GM18861 (cell line): ENCODE results near the gene SHOX.
"Not testable (repeated sequence)": the region's sequence is repeated elsewhere in the genome, so short reads cannot be mapped to it uniquely, and the experiment has no call there.

Source experiments
- ATAC-seq: cut with Tn5 transposase; IDR thresholded peaks from one replicate; pipeline ENCODE4 v1.9.1; 2021; ENCODE audit not compliant: unreplicated experiment

SHOX gene

GRCh38 chrX:630612-631496, at the start of gene SHOX:
Gene SHOX (plus strand): TSS chrX:630791. CDS start chrX:630898, 107 bp downstream.
- ATAC-seq: no peak

DNA sequence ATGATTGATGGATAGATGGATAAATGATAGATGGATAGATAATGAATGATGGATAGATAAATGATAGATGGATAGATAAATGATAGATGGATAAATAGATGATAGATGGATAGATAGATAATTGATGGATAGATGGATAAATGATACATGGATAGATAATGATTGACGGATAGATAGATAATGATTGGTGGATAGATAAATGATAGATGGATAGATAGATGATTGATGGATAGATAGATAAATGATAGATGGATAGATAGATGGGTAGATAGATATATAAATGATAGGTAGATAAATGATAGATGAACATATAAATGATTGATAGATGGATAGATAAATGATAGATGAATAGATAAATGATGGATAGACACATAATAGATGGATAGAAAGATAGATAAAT, 49.5 kb upstream of the SHOX start:
- no peak for ATAC-seq

DNA sequence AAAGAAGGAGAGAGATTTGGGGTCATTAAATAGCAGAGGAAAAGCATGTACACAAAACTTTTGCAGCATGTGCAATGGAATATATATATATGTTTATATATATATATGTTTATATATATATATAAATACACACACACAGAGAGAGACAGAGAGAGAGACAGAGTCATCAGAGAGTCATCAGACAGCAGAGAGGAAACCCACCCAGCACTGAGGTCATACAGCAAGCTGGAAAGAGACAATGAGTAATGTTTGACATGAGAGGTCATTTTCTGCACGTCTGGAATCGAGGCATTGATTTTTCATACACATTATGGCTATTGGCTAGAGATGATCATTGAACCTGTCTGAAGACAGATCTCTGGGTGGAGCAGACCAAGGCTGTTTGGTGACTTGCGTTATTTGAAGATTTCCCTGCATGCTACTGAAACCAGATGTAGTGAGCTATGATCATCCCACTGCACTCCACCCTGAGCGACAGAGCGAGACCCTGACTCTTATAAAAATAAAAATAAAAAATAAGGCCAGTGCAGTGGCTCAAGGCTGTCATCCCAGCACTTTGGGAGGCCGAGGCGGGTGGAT, 48.8 kb upstream of the SHOX start:
- ATAC-seq: no peak

GRCh38 chrX:584572-584971, 46.0 kb upstream of the SHOX start:
- ATAC-seq: no peak

- no peak for ATAC-seq
These were observed 45.3 kb upstream of the SHOX start for GRCh38 chrX:585115-585808.

DNA sequence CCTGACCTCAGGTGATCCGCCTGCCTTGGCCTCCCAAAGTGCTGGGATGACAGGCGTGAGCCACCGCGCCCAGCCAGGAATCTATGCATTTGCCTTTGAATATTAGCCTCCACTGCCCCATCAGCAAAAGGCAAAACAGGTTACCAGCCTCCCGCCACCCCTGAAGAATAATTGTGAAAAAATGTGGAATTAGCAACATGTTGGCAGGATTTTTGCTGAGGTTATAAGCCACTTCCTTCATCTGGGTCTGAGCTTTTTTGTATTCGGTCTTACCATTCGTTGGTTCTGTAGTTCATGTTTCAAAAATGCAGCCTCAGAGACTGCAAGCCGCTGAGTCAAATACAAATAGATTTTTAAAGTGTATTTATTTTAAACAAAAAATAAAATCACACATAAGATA, 44.2 kb upstream of the SHOX start:
- ATAC-seq: no peak

GRCh38 chrX:589261-589660, 41.3 kb upstream of the SHOX start:
- not testable (repeated sequence) for ATAC-seq

DNA sequence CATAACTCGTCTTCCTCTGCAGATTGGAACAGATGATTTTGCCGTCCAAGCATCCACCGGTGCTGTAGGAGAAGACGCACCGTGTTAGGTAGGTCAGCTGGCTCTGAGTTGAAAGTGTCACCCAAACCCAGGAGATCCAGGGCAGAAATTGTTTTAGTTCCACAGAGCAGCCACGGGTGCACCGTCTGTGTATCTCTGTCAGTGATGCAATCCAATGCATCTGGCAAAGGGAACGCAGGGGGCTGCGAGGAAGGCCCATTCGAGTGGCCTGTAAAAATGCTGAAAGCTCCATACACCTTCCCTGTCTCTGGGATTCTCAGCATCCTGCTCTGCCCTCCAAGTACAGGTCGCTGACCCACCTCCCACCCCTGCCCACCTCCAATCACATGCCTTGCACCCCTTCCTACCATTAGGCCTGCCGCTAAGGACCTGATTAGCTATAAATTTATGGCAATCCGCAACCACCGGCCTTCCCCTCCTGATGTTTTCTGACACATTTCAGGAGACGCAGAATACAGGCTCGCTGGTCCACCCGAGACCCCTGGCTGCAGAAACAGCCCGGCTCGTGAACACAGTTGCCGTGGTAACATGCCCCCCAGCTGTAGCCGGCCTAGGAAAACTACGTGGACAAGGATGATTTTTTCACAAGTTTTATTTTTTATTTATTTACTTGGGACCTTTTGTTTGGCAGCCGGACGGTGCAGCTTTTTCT, 39.7 kb upstream of the SHOX start:
- ATAC-seq: no peak

DNA sequence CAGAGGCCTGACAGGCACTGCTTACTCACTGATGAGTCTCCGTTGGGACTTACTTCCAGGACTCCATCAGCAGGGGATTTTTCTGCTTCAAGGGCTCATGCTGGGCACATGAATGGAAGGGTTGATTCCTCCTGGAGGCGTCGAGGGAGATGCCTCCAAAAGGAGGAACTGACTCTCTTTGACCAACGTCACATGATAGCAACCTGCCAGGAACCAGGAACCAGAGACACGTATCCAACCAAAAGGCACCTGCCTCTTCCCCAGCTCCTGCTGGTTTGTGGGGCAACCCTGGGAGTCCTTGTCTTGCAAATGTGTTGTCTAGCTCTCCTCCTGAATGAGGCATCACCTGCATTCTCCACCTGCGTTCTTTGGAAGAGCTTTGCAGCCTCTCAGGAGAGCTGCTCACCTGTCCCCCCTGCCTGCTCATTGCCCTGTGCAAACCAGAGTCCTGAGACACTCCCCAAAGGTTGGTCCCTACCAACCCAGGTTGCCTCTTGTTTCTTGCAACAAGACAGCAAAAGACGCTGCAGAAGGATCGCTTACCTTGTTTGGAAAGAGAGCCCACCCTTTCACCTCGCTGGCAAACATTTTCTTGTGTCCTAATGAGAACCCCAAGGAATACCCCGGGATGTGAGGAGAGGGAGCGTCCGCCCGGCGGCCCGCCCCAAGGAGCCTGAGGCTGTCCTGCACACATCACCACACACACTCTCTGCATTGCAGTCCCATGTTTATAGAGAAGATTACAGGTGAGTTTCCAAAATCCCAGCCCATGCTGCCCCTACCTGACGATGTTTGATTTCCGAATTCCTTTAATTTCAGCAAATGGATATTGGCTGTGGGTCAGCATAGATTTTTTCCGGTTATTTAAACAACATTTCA, 30.5 kb upstream of the SHOX start:
- no peak for ATAC-seq

GRCh38 chrX:603029-603428, 27.6 kb upstream of the SHOX start:
- ATAC-seq: not testable (repeated sequence)

DNA sequence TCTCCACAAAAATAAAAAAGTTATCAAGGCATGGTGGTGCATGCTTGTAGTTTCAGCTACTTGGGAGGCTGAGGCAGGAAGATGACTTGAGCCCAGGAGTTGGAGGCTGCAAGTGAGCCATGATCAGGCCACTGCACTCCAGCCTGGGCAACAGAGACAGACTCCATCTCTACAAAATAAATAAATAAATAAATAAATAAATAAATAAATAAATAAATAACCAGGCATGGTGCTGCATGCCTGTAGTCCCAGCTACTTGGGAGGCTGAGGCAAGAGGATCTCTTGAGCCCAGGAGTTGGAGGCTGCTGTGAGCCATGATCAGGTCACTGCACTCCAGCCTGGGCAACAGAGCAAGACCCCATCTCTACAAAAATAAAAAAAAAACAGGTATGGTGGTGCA, 26.0 kb upstream of the SHOX start:
- ATAC-seq: not testable (repeated sequence)

DNA sequence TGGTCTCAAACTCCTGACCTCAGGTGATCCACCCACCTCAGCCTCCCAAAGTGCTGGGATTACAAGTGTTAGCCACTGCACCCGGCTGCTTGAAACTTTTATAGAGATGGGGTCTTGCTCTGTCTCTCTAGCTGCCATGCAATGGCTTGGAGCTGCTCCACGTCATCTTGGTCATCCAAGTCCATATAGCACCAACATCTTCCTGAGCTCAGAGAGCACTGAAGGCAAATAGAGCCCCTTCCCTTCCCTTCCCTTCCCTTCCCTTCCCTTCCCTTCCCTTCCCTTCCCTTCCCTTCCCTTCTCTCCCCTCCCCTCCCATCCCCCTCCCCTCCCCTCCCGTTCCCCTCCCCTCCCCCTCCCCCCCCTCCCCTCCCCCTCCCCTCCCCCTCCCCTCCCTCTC, 22.5 kb upstream of the SHOX start:
- ATAC-seq: not testable (repeated sequence)

GRCh38 chrX:614136-614535, 16.5 kb upstream of the SHOX start:
- no peak for ATAC-seq

DNA sequence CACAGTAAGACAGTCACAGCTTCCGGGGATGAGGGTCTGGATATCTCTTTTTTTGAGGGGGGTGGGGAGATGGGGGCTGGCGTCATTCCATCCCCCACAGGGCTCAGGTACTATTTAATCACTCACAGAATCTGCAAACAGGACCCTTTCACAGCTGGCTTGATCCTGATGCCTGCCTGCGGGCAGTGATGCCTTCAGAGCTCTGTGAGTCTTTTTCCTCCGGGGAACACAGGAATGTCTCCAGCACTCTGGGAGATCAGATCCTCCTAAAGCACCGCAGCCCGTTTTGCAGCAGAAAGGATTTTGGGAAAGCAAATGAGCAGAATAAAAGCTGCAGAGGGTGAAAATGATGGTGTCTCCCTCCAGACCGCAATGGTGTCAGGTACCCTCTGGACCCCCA, 13.2 kb upstream of the SHOX start:
- no peak for ATAC-seq

- ATAC-seq: no peak
These were observed 12.7 kb upstream of the SHOX start for GRCh38 chrX:617891-618290.

- not testable (repeated sequence) for ATAC-seq
These were observed 12.3 kb upstream of the SHOX start for GRCh38 chrX:618304-618703.

GRCh38 chrX:618761-619450, 11.7 kb upstream of the SHOX start:
- no peak for ATAC-seq

DNA sequence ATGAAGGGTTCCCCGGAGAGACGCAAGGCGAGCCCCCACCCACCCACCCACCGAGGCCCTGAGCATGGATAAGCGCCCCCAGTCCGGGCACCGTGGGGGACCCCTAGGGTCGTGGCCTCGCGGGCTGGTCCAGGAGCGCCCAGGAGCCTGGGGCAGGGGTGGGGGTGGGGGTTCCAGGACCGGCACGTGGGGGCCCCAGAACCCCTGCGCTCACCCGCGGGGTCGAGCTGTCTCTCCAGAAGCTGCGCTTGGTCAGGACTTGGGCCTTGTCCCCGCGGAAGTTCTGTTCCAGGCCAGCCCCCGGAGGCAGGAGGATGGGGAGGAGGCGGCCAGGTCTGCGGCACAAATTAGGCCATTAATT, 11.2 kb upstream of the SHOX start:
- no peak for ATAC-seq

DNA sequence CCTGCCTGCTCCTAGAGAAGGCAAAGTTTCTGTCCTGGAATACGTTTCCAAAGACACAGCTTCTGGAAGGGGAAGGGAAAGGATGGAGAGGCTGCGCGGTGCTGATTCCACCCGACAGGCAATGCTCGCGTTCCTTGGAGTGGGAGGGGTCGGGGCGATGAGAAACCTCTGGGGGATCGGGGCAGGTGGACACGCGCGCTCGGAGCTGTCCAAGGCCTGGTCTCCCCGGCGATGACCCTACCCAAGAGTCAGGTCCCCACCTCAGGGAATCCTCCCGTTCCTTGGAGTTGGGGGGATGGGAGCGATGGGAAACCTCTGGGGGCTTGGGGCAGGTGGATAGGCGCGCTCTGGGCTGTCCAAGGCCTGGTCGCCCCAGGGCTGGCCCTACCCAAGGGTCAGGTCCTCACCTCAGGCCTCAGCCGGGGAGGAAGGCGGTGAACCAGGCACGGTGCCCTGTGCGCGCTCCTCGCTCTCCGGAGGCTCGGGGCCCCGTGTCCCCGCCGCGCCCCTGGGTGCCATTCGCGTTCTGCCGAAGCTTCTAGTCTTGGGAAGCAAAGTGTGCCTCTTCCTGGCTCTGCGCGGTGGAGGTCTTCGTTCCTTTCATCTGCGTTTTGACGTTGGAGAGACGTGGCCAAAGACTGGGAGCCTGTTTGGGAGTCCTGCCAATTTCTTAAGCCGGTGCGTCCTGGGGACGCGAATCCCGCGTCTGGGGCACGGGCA, 10.6 kb upstream of the SHOX start:
- ATAC-seq: no peak
